SIG-M5 treated with dmso at 0.1 percent for 504 hours (cell line): ENCODE data around the gene SIK1.
"Not testable (repeated sequence)": the region's sequence is repeated elsewhere in the genome, so short reads cannot be mapped to it uniquely, and the experiment has no call there.

Source experiments
- DNase-seq: peaks from one replicate; lab custom pipeline; 2025; ENCODE audit not compliant: unreplicated experiment; lab: John Stamatoyannopoulos, UW

The SIK1 gene

DNA sequence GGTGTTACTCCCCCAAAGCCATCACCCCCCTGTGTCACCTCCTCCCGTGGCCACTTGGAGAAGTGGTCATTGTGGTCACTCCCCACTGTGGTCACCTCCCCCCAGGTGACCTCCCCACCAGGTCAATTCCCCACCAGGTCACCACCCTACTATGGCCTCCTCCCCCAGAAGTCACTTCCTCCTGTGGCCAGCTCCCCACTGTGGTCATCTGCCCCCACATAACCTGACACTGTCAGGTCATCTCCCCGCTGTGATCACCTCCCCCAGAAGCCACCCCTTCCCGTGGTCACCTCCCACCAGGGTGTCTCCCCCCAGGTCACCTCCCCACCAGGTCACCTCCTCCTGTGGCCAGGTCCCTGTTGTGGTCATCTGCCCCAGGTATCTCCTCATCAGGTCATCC lies 28.9 kb downstream of the SIK1 start:
- DNase-seq = not testable (repeated sequence)

DNA sequence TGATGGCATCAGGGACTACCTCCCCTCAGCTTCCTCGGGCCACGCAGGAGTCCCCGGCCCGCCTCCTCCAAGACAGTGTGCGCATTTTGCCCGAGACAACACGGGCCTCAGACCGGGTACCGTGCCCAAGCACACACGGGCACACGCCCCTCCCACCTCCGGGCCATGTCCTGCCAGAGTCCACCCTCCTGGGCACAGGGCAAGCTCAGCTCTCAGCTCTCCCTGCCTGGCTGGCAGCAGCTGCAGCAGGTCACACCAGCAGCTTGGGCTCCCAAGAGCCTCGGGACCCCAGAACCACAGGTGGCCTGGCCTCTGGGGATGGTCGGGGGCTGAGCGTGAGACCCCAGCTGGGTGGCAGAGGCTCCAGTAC lies 29.5 kb downstream of the SIK1 start:
- DNase-seq = not testable (repeated sequence)

DNA sequence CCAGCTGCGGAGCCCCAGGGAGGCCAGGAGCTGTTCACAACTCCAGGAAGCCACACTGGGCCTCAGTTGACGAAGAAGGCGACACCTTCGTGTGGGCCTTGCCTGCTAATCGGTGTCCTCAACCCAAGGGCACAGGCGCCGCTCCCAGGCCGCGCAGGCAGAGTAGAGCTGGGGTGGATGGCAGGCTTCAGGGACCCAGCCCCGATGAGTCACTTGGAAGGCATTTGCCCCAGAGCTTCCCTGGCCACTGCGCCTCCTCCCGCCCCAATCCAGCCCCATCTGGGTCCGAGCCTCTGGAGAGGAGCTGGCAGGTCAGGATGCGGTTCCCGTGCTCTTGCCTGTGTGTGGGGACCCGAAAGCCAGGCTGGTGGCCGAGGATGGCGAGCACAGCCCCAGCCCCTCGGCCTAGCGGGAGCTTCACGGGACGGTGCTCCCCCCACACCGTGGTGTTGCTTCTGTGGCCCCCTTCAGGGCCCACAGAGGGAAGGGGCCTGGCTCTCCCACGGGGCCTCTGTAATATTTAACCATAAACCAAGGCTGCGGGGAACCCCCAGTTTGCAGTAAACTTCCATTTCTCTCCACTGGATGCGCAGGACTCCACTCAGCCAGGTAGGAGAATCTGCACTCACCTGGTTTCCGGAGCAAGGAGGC lies 30.0 kb downstream of the SIK1 start:
- not testable (repeated sequence) for DNase-seq

DNA sequence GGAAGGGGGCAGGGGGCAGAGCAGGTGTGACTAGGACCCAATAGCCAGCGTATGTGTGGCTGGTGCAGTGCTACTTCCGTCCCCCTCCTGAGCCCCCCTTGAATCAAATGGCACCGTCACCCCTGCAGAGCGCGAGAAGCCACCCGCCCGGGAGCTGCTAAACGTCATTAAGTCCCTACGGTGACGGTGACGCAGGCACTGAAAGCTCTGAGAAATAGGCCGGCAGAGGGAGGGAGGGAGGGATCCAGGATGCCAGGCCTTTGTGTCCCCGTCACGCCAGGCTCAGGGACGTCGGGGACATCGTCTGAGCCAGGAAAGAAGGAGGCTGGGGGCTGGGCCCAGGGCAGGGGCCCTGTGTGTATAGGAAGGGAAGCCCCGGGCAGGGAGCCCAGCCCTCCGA lies 43.6 kb downstream of the SIK1 start:
- DNase-seq = not testable (repeated sequence)

DNA sequence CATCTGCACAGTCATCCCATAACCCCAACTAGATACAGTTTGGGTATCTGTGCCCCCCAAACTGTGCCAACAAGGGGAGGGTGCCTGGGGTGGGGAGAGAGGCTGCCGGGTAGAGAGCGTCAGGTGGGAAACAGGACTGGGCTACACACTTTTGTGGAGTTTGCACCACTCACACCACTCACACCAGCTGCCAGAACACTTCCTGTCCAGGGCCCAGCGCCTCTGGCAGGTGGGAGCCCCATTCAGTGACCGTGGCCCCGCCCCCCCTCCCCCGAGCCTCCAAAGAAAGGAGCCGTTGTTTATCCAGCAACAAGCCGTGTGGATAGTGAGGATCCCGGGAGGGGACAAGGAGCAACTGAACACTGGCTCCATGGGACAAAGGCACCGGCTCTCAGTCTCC lies 44.0 kb downstream of the SIK1 start:
- not testable (repeated sequence) for DNase-seq

DNA sequence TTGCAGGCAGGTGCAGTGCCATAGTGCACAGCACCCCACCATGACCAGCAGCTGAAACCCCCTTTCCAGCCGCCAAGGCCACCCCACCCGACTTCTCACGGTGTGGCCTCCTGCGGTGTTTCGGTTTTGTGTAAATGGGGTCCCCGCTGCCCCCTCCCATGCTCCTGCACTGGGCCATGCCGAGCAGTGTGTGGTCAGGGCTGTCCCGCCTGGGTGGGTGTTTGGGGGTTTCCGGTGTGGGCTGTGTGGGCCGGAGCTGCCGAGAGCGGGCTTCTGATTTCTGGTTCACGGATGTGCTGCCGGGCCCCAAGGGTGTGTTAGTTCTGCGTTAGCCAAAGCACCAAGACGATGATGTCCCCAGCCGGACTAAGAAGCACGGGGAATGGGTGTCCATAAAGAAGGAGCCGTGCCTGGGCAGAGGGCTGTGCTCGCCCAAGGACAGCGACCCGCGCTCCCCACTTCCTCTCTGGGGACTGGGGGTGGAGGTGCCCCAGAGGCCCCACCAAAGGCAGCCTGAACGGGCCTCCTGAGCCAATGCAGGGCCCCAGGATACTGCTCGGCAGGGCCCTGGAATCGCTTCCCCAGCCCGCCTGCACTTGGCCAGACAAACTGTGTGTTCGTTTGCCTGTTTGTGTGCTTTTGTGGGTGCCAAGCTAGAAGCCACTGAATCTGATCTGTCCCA lies 45.9 kb downstream of the SIK1 start:
- not testable (repeated sequence) for DNase-seq

DNA sequence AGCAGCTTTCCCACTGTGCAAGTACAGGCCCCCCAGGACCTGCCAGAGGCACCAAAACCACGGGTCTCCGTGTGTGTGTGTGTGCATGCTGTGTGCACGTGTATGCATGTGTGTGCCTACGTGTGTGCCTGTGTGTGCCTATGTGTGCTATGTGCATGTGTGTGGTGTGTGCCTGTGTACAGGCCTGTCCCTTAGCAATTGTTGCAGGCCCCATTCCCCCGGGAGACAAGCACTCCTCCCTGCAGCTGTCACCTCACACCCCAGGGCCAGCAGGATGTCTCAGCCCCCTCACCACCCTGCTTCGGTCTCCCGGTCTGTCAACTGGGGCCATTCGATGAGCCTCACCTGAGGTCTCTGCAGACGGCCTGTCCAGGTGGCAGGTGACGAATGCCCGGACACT lies 46.6 kb downstream of the SIK1 start:
- not testable (repeated sequence) for DNase-seq

DNA sequence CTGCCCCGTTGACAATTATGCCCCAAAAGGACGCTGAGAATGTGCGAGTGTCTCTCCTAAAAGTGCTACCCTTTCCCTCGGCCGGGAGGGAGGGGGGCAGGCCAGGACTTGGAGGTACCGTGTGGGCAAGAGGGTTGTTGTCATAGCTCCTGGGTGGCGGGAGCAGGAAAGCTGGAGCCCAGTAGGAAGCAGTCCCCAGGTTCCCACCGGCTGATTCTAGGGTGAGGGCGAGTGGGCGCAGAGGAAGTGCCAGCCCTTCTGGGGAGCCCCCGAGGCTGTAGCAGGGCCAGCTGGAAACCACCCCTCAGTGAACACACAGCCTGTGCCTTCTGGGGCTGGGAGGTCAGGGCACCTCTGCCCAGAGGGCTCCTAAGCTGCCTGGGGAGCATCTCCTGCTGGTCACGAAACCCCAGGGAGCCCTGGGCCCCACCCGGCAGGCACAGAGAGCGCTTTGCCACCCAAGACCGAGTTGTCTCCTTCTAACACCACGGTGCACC lies 47.3 kb downstream of the SIK1 start:
- DNase-seq = not testable (repeated sequence)

DNA sequence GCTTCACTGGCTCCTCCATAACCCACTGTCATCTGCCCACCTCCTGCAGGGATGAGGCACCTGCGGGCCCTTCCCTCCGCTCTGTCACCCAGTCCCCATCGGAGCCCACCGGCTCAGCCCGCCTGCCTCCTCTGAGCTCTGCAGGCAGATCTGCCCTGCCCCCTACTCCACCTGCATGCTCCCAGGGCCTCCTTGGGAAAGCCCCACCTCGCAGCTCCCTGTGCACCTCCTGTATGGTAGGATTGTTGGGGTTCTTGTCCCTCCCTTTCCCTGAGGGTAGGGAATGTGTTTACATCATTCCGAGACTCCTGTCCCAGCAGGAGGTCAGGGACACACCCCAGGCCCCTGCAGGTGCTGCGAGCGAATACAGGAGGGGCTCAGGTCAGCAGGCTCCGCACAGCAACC lies 50.5 kb downstream of the SIK1 start:
- no peak for DNase-seq

DNA sequence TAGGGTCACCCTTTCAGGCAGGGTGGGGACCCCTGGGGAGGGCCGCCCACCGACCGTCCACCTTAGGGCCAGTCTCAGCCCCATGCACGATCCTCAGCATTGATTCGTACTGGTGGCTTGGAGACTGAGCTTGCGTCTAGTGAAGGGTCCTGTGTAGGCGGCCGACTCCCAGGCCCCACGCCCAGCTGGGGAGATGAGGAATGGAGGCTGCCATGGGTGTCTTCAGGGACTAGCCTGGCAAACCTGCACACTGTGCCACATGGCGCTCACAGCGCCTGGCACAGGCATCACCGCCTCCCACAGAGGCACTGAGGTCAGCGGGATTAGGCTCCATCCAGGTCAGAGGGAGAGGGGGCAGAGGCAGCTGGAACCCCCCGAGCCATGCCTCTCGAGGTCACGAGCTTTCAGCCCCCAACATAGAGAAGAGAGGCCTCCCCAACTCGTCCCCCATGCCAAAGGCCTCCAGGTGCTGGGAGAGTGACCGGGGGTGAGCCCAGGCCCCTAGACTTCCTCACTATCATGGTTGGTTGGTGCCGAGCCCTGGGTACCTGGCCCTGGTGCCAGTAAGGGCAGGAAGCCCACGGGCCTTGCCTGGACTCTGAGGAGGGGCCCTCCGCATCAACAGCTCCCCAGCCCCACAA lies 51.0 kb downstream of the SIK1 start:
- DNase-seq = no peak

DNA sequence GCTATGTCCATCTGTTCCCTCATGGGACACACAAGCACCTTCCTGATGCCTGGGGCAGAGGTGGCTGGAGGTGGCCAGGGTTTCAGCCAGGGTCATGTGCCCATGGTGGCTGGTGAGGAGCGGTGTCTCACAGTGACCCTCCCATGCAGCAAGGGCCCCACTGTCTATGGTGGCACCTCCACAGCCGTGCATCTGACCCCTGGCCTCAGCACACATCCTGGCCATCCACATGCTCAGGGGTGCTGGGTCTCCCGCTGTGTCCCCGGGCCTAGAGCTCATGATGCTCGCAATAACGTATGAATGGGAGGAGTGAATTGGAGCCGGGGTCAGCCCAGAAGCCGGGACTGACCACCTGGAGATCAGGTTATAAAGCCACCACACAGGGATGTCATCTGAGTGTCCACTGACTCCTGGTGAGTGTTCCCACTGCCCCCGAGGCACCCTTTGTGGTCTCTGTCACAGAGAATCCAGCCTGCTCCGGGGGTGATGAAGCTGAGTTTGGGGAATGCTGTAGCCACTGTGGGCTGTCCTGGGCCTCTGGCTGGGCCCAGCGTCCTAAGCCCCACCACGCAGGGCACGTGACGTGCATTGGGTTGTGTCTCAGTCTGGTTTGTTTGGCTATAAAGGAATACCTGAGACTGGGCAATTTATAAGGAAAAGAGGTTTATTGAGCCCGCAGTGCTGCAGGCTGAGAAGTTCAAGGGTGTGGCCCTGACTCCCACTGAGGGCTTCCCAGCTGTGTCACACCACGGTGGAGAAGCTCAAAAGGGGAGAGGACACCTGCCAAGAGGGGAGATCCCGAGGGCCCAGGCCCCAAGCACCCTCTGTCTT lies 51.7 kb downstream of the SIK1 start:
- DNase-seq = no peak

DNA sequence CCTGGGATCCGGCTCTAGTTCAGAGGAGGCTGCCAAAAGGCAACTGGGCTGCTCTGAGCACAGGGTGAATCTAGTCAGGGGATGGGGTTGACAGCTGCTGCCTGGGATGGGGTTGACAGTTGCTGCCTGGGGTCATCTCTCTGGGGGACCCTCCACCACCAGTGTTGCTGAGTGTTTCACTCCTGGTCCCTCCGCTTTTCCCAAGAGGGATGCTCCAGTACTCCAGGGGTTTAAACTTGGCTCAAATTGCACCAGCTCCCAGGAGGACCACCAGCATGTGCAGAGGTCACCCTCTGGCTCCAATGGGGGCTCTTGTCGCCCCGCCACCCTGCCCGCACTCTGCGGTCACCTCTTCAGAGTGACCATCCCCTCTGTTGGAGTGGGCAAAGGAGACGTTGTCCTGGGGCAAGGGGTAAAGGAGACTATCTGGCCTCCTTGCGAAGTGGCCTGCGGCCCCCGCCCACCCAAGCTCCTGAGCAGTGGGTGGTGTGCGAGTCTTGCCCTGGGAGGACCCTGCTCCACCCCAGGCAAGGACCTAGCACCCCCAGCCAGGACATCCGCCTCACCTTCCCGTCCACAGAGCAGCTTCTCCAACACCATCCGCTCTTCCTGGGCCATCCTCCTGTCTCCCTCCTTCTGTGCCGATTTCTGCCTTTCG lies 52.6 kb downstream of the SIK1 start:
- no peak for DNase-seq

DNA sequence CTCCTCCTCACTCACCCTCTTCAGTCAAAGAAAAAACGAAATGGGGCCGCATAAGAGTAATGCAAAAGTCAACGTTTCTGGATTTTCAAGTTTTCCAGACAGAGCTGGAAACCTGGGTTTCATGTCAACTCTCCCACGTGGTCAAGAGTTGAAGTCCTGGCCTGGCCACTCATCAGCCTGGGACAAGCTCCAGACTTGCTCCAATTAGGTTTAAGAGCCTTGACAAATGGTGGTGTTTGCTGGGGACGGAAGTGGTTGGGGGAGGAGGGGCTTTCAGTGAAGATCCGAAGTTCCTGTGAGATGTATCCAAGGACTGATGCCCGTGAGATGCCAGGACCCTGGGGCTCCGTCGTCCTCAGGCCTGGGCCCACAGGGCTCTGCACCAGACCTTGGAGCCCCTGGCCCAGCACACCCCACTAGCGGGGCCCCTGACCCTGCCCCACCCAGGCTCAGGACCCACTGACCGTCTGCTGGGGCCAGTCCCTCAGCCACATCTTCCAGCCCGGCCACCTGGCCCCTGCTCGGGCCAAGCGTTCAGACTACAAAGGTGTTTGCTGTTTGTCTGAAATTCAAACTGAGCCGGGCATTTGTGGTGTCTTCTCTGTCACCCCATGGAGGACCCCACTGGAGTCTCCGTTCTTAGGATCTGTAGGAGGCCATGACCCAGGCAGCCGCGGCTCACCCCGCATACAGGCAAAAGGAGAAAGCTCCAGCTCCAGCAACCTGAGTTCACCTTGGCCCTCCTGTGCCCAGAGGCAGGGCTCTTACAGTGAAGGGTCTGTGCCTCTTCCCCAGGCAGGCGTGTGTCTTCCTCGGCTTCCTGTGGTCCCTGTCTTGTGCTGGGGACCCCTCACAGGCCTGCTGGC lies 53.3 kb downstream of the SIK1 start:
- no peak for DNase-seq

DNA sequence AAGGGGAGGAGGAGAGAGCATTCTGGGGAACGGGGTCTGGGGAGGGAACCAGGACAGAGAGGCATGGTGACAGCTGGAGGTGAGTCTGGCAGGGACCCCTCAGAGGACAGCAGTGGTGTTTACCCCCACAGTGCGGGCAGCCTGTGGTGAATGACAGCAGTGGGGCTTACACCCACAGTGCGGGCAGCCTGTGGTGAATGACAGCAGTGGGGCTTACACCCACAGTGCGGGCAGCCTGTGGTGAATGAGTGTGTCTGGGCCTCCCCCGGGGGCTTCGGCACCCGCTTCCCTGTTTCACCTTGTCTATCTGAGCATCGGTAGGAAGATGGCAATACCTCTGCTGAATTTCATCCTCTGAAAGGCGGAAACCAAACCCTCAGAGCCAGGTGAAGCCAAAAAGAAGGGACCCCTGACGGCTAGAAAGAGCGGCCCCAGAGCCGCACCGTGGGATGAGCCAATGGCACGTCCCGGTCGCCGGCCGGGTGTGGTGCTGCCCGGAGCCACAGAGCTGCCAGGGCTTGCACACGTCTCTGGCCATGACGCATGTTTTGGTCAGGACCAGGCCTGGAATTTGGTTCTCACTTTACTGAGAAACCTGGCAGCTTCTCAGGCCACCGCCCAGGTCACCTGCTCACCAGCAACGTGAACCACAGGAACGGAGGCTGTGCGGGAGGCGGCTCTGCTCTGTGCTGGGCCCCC lies 54.1 kb downstream of the SIK1 start:
- no peak for DNase-seq

DNA sequence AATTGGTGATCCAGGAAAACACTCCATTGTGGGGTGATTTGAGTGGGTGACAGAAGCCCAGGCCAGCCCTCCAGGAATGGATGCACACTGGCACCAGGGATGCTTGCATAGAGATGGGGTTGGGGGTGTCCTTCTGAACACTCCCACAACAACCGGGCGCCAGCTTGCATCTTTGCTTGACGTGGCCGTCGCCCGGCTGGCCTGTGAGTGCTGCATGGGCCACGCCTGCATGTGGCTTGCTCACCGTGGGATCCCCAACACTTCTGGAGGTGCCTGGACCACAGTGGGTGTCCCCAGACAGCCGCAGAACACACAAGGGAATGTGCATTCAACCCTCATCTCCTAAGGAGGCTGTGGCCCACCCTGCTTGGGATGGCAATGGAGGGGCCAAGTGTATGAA lies 55.1 kb downstream of the SIK1 start:
- DNase-seq = no peak

DNA sequence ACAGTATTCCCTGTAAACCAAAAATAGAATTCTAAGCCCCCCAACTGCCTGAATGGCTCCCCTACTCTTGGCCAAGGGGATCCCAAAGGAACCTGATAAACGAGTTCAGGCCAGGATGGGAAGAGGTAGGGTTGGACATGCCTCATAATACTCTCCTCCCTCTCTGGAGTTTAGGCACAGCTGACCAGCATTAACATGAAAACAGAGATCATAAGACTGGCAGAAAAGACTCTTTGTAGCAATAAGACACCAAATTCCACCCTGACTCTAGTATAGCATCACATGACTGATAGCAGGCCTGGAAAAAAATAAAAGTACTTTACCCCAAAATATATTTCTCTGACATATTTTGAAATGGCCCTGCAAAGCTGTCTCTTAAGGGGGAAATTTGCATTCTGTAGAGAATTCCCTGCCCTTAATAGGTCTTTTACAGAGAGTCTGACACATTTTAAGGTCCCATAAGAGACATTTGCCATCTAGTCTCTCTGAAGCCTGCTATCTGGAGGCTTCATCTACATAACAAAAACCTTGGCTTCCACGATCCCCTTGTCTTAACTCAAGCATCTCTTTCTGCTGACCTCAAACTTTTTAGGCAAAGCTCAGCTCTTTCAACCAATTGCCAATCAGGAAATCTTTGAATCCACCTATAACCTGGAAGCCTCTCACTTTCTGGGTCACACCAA lies 55.9 kb downstream of the SIK1 start:
- no peak for DNase-seq

DNA sequence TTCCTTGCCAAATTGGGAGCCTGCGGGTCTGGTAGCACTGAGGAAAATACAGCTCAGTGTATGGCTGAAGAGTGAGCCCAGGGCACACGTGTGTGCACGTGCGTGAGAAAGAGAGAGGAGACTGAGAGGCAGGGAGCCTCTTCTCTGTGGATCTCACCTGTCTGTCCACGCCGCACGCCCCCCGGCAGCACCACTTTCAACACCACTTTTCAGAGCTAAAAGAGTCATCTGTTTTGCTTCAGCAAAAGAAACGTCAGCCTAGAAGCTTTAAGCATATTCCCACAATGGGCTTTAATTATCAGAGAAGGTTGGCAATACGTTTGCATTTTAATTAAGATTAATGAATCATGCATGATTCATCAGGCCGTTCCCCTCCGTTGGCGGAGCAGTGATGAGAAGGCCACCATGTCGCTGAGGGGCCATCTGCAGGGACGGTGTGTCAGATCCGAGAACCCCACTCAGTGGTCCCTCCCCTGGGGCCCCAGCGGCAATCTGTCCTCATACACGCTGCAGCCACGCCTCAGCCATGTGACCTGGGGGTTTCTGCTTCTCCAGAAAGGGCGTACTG lies 56.8 kb downstream of the SIK1 start:
- no peak for DNase-seq

DNA sequence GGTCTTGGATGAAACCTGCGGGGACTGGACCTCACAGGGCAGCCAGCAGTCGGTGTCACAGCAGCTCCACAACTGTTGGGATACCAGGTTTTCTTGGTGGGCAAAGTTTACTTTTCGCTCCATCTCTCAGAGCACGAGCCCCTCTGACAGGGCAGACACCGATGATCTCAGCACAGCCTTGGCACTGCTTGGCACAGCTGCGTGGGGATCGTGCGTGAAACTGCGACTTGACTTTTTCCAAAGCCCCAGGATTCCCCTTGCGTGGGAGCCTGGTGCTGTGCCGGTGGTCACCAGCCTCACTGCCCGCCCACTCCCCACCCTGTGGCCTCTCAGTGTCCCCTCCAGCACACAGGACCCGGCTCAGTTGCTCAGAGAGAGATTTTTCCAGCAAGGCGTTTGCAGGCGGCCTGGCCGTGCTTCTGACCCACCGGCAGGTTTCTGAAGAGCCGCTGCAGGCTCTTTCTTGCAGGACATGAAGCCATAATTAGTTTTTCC lies 57.3 kb downstream of the SIK1 start:
- DNase-seq = no peak
